Measurements from ENCODE around the gene THADA. TPM values are rescaled to one million over a fixed set of nuclear protein-coding genes. Genes with fewer than 3 reads are reported as not detected.

Gene THADA
- total RNA-seq, 1 donor from 2014 or later: 51.4 TPM

- TF ChIP-seq CTCF (IDR thresholded peaks at IDR 0.05): no peak
- Mint-ChIP-seq H3K4me3 (peak overlapping the region; percentile 95), H3K36me3 (ENCODE audit: low read depth) (peaks cover 47% of the 10 kb centered on the region), H3K27ac (peak overlapping the region; percentile 94), H3K4me1 (peaks cover 50% of the 10 kb centered on the region), H3K9me3 (no peaks in the 10 kb centered on the region), H3K27me3 (peaks cover 2% of the 10 kb centered on the region)
- POLR2A ChIA-PET: interaction anchor here (0.6 to 13.9 kb wide), 27 partner anchors 10 to 417 kb away, joined by 3 to 561 read pairs (median 6); no protein-coding TSS in a partner anchor
- ATAC-seq (ENCODE audit: low read depth) (peak; percentile 29), DNase-seq (peak; percentile 74)
- CTCF ChIA-PET: interaction anchor here (0.7 to 12.6 kb wide), 11 partner anchors 8 to 281 kb away, joined by 3 to 336 read pairs (median 30); no protein-coding TSS in a partner anchor
- intact Hi-C loops (cut with micrococcal nuclease): loop anchor here (1.0 to 2.0 kb wide), 9 partner anchors 9 to 416 kb away; partner anchors contain the start of genes PLEKHH2 and THADA
Observed at GRCh38 chr2:43226955-43227829, 368.6 kb downstream of the THADA start.

GRCh38 chr2:43226558-43226954 is 369.3 kb downstream of the THADA start, which contains the start of gene ZFP36L2:
Gene ZFP36L2 (minus strand): TSS chr2:43226606. CDS start chr2:43226315, 291 bp downstream.
- ATAC-seq (ENCODE audit: low read depth) (peak; percentile 71), DNase-seq (peak; percentile 93)
- peaks cover 2% of the 10 kb centered on the region for H3K27me3 Mint-ChIP-seq
- H3K9me3 Mint-ChIP-seq: no peaks in the 10 kb centered on the region
- peak within 1 kb of the TSS; percentile 95 for H3K27ac Mint-ChIP-seq
- peak within 1 kb of the TSS; percentile 95 for H3K4me3 Mint-ChIP-seq
- intact Hi-C loops (cut with micrococcal nuclease): loop anchor here (1.0 to 2.0 kb wide), 6 partner anchors 8 to 416 kb away; partner anchors contain the start of gene THADA
- no peak for TF ChIP-seq CTCF (IDR thresholded peaks at IDR 0.05)
- CTCF ChIA-PET: interaction anchor here (1.0 to 12.6 kb wide), 7 partner anchors 57 to 280 kb away, joined by 3 to 336 read pairs (median 37); no protein-coding TSS in a partner anchor
- peaks cover 56% of the 10 kb centered on the region for H3K4me1 Mint-ChIP-seq
- peaks cover 50% of the 10 kb centered on the region for H3K36me3 Mint-ChIP-seq (ENCODE audit: low read depth)
- POLR2A ChIA-PET: interaction anchor here (0.6 to 13.9 kb wide), 22 partner anchors 10 to 416 kb away, joined by 3 to 561 read pairs (median 6); no protein-coding TSS in a partner anchor

- no peak for TF ChIP-seq CTCF (IDR thresholded peaks at IDR 0.05)
- H3K9me3 Mint-ChIP-seq: no peaks in the 10 kb centered on the region
- H3K27me3 Mint-ChIP-seq: peaks cover 2% of the 10 kb centered on the region
- POLR2A ChIA-PET: interaction anchor here (0.6 to 13.9 kb wide), 25 partner anchors 9 to 416 kb away, joined by 3 to 561 read pairs (median 6); no protein-coding TSS in a partner anchor
- CTCF ChIA-PET: interaction anchor here (1.0 to 12.6 kb wide), 6 partner anchors 10 to 279 kb away, joined by 3 to 336 read pairs (median 47); no protein-coding TSS in a partner anchor
- intact Hi-C loops (cut with micrococcal nuclease): loop anchor here (1.0 to 2.0 kb wide), 6 partner anchors 8 to 415 kb away; partner anchors contain the start of gene THADA
- DNase-seq: peak; percentile 79
- peak overlapping the region; percentile 95 for H3K4me3 Mint-ChIP-seq
- H3K4me1 Mint-ChIP-seq: peaks cover 60% of the 10 kb centered on the region
- H3K36me3 Mint-ChIP-seq (ENCODE audit: low read depth): peaks cover 48% of the 10 kb centered on the region
- peak overlapping the region; percentile 95 for H3K27ac Mint-ChIP-seq
- peak; percentile 30 for ATAC-seq (ENCODE audit: low read depth)
Observed at GRCh38 chr2:43225788-43226557, 369.9 kb downstream of the THADA start.

GRCh38 chr2:43225093-43225787 is 370.6 kb downstream of the THADA start:
- ATAC-seq (ENCODE audit: low read depth): no peak
- DNase-seq: peak; percentile 67
- Mint-ChIP-seq H3K4me1 (peaks cover 62% of the 10 kb centered on the region), H3K27ac (peak overlapping the region; percentile 95), H3K9me3 (no peaks in the 10 kb centered on the region), H3K36me3 (ENCODE audit: low read depth) (peaks cover 40% of the 10 kb centered on the region), H3K4me3 (peak overlapping the region; percentile 95), H3K27me3 (peaks cover 2% of the 10 kb centered on the region)
- no peak for TF ChIP-seq CTCF (IDR thresholded peaks at IDR 0.05)
- CTCF ChIA-PET: interaction anchor here (0.9 to 12.6 kb wide), 5 partner anchors 9 to 258 kb away, joined by 3 to 336 read pairs (median 11); no protein-coding TSS in a partner anchor
- intact Hi-C loops (cut with micrococcal nuclease): no loop called here
- POLR2A ChIA-PET: interaction anchor here (0.7 to 13.9 kb wide), 13 partner anchors 8 to 415 kb away, joined by 3 to 561 read pairs (median 7); no protein-coding TSS in a partner anchor

All from activated B cell treated with CpG ODN at 0.5 μM for 24 hours (primary cell).